HUDEP-2 (cell line): Measurements from ENCODE around the gene RCAN2.
A peak's percentile ranks its signal among the peaks of the same experiment; 100 is the strongest.

Experiments used
- DNase-seq, 76 experiments: peaks; one replicate each; lab custom pipeline; 2025; ENCODE audit not compliant: unreplicated experiment in 76 of 76; lab: John Stamatoyannopoulos, UW

The RCAN2 gene

GRCh38 chr6:46491628-46492547, 639 bp upstream of the RCAN2 start:
- DNase-seq = peak in 1 of 76 experiments; percentile 4

DNA sequence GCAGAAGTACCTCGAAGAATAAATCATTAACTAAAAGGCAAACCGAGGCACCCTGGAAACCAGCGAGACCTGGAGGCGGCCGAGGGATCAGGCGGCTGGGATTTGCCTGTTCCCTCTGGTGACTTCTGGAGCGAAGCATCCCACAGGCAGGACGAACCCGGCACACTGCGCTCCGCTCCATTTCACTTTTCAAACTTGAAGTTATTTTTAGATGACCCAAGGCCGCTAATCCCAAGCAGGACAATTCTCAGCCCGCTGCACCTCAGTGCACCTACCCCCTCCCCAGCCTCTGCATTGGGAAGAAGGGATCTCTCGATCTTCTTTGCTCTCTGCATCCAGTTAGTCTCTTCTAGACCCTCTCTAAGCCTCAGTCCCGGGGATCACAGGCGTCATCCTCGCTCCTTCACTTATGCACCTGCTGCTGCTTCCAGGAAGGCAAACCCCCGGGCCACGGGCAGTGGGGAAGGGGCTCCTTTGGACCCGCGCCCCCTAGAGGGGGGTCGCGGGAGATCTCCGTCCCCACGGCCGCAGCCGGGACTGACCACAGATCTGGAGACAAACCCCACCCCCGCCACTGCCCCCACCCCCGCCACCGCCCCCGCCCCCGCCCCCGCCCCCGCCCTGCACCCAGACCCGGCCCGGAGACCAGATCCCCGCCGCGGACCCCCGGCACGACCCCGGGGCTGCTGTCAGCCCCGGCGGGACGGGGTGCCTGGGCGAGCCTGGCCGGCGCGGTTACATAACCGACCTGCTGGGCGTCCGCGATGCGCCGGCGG, 636 bp downstream of the RCAN2 start:
- no peak for DNase-seq

- DNase-seq = no peak
Observed at GRCh38 chr6:46486181-46486580, 5.1 kb downstream of the RCAN2 start.

DNA sequence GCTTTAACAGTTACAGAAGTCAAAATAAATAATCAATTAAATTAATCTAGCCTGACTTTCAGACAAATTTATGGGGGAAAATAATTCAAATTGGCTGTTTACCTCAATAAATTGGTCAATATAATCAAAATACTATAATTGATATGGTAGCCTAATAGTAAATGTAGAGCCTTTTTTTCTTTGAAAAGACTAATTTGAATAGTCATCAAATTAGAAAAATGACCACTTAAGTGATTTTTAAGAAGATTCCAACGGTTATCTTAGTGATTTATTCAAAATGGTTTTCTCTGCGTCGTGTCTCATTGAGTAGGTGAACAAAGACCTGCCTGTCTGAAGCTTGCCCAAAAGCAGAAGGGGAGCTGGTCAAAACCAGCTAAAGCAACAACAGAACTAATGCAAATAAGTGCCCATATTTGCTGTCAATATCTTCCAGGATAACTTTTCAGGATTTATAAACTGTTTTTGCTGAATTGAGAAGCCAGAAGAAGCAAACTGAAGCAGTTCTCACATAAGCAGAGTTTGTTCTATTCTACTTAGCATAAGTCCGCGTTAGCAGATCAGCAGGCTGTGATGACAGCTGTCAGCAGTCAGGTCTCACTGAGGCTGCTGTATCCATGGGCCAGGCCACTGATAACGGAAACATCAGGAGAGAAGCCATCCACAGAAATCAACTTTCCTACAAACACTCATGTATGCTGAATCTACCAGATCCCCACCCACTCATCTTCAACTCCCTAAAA, 7.0 kb downstream of the RCAN2 start:
- no peak for DNase-seq

GRCh38 chr6:46476301-46476700, 14.9 kb downstream of the RCAN2 start:
- no peak for DNase-seq

GRCh38 chr6:46473881-46474280, 17.4 kb downstream of the RCAN2 start:
- DNase-seq = no peak

- DNase-seq = no peak
Observed at GRCh38 chr6:46472243-46472642, 19.0 kb downstream of the RCAN2 start.

DNA sequence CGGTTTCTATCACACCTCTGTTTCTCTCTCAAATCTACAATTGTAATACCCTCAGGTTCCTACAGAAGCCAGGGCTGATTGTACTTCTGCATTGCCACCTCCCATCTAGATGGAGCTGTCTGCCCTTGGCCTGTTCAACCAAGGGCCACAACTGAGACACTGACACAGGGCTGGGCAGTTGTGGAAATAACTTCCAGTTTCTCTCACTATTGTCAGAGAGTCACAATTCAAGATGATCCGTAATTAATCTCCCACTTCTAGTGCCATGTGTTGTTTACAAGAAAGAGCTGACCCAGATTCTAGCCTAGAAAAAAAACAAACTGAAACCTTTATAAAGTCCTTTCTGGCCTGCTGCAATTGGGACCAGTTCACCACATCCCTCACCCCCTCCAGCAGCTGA, 22.2 kb downstream of the RCAN2 start:
- no peak for DNase-seq

GRCh38 chr6:46468403-46469010, 22.7 kb downstream of the RCAN2 start:
- DNase-seq = no peak

DNA sequence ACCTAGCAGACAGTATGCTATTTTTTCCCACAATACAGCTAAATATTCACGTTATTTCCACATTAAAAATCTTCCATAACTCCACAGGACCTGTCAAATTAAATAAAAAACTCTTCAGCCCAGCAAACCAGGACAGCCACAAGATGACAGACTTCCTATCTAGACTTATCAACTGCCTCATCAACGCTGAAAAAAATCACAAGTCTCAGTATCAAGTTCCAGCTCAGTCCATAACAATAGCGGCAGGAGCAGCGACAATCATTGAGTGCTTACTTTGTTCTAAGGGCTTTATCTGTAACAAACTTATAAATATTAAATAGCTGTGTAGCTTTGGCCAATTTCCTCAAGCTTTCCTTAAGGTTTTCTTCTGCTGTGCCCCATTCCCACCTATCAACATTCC, 24.7 kb downstream of the RCAN2 start:
- no peak for DNase-seq

DNA sequence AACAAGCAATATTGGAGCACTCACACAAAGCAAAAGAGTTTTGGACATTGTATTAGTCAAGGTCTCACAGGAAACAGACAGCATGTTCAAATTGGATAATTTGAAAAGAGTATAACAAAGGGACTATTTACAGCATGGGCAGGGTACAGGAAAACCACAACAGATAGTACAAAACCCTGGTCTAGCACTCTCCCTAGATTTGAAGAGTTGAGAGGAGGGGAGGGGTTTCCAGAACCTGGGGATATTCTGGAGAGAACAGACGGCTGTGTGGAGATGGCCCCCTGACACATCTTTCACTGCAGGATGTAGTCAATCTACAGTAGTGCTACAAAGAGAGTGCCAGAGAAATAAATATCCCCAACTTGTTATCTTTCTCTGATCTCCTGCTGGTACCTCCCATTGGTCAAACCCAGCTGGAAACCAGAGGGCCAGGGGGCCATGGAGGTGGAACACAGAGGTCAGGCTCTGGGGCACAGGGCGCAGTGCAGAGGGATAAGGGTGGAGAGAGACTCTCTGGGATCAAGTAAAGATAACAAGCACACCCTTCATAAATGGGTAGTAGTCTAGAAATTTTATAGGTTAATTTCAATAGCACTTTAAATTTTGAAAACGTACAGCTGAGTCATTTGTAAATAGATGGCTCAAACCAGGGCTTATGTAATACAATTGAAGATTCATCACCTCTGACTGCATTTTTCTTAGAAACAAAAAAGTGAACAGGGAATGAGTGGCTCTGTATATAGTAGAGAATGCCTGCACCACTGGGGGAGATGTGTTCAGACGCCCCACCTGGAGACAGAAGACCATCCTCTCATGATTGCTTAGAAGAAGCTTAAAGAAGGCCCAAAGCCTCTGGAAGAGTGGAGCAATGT, 25.7 kb downstream of the RCAN2 start:
- no peak for DNase-seq

- no peak for DNase-seq
Observed at GRCh38 chr6:46456297-46456696, 35.0 kb downstream of the RCAN2 start.

DNA sequence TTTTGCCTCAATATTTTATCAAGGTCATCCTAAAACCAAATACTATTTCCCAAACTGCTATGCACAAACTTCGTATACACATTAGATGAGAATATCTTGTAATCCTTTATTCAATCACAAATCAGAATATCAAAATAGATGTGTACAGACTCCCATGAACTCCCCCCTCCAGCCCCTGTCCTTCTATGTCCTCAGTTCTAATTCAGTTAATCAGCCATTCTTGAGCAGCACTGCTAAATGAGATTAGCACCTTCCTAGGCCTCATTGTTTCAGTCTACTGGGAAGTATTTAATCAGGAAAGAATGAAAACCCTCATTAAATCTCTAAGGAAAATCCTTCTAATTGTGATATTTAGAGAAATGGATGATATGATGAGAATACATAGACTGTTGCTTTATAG, 36.6 kb downstream of the RCAN2 start:
- no peak for DNase-seq

GRCh38 chr6:46453741-46454316, 37.4 kb downstream of the RCAN2 start:
- no peak for DNase-seq

DNA sequence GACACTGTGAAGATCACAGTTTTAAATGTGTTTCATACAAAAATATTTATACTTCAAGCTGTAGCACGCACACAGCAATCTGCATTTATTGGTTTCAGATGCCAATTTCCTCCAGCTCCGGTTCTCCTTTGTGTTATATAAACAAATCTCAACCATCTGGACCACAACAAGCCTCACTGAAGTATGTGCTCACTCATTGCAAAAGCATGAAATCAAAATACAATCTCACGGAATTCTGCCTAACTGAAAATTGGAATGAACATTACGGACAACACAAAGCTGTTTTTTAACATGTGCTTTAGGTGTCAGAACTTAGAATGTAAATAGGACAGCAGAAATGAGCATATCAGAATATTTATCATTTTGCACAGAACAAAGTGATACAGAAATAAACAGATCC, 38.0 kb downstream of the RCAN2 start:
- no peak for DNase-seq

DNA sequence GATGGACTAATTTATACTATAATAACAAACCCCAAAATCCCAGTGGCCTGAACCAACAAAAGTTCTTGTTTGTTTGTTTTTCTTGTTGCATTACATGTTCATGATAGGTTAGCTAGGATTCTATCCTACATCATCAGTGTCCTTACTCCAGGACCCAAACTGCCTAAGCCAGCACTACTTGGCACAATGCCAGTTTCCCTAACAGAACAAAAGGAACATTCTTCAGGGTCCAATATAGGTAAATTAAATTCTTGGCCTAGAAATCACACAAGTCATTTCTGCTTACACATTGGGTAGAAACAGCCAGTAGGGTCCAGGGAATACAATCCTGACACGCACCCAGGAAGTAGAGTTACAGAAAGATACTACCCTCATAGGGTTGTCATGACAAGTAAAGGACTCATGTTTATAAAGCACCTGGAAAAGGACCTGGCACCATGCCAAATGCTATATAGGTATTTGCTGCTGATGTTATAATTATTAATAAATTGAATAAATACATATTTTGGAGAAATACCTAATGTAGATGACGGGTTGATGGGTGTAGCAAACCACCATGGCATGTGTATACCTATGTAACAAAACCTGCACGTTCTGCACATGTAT, 38.8 kb downstream of the RCAN2 start:
- no peak for DNase-seq

DNA sequence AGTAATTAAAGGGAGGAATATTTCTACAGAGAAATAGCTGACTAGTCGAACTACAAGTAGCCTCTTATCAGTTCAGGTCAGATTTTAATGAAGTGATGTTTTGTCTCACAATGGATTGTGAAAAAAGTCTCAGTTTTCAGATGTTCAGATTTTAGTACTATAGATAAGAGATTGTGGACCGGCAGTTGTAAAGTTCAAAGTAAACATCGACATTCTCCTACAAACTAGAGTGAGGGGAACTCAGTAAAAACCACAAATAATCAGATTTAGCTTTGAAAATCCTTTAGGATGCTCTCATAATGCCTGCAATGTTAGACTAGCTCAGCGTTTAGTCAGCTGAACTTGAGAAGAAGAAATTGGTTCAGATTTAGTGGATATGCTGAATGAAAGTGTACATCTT, 39.9 kb downstream of the RCAN2 start:
- DNase-seq = no peak

DNA sequence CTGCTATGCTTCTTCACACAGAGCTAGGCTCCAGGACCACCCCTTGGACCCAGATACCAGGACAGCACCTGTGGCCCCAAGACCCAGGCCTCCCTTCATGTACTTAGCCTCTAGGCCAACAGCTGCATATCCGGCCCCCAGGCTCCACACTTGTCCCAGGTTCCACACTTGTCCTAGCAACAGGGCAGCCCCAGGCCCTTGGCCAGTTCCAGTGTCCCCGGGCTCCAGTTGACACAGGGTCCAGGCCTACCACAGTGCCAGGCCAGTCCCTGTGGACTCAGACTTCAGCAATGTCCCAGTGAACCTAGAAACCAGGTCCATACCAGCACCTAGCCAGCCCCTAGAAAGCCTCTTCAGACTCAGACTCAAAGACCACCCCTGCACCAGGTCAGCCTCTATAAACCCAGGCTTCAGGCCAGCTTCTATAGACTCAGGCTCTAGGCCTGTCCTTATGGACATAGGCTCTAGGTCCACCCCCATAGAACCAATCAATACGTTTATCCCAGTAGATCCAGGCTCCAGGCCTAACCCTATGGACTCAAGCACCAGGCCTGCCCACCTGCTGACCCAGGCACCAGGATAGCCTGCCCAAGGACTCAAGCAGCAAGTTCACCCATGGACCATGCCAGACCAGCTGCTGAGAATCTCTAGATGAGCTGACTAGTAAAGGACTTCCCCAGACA, 46.3 kb downstream of the RCAN2 start:
- no peak for DNase-seq

DNA sequence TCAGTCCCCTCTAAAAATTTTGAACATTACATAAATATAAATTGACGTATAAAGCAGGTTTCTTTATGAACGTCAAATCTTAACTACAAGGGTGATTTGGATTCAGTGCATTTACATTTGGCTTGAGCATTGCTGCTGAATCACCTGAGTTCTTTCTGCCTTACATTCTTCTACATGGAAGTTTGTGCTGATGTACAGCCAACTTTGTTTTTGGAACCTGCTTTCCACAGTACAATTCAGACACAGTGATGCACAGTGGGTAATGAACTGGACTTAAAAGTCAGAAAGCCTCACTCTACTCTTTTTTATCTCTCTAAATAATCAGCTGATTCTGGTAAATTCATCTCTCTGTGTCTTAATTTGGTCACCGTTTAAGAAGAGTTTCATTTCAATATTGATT, 47.6 kb downstream of the RCAN2 start:
- no peak for DNase-seq
